ENCODE data around the gene RDH11. TPM values are rescaled to one million over a fixed set of nuclear protein-coding genes. Genes with fewer than 3 reads are reported as not detected.

The RDH11 gene
- polyA plus RNA-seq, 3 donors = 64.9 to 70.7 (median 65.4) TPM

DNA sequence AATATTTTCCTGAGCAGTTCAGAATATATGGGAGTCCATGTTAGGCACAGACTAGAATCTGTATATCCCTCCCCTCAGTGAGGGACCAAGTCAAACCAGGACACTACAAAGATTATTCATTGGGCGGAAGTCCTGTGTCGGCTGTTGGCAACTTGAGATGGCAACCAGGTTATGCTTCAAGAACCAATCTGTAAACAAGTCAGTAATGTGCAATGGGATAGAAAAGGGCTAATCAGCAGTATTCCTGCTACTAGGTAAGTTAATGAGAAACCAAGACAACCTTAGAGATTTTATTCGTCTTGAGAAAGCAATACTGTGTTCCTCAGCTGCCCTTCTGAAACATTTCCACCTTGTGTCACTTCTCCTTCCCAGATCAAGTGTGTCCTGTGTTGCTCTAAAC, 49.4 kb downstream of the RDH11 start:
- no peak for DNase-seq
- H3K27me3 ChIP-seq (ENCODE audit: control insufficient read depth in 2 of 2, insufficient read depth in 2 of 2, low read length in 2 of 2) = no peaks in the 10 kb centered on the region
- H3K4me3 ChIP-seq (replicated peaks in 1 of 3; ENCODE audit: low read depth in 2 of 3, low read length in 3 of 3) = no peak overlapping the region
- no peak overlapping the region for H3K9ac ChIP-seq (ENCODE audit: insufficient read depth, low read length, poor library complexity, severe bottlenecking)
- no peaks in the 10 kb centered on the region for H4K20me1 ChIP-seq (ENCODE audit: insufficient read depth, low read length)
- H3K27ac ChIP-seq (ENCODE audit: low read depth in 1 of 2, low read length in 2 of 2) = no peak overlapping the region
- no peaks in the 10 kb centered on the region for H3K4me1 Mint-ChIP-seq
- intact Hi-C loops (cut with micrococcal nuclease) = no loop called here
- peaks cover 57 to 64% of the 10 kb centered on the region in 2 donors for H3K36me3 ChIP-seq (replicated peaks in 1 of 2; ENCODE audit: control insufficient read depth in 1 of 2, insufficient read depth in 2 of 2, low read length in 2 of 2)
- H3K4me2 ChIP-seq (replicated peaks; ENCODE audit: extremely low read depth, low read length, poor library complexity, severe bottlenecking) = no peak overlapping the region
- peaks cover 0 to 2% (median 0%) of the 10 kb centered on the region in 3 donors for H3K27me3 Mint-ChIP-seq (ENCODE audit: low read depth in 3 of 3)
- H3K4me3 Mint-ChIP-seq = no peak overlapping the region
- no CpG with 5 or more reads among the region's 3 CpGs for WGBS (ENCODE audit: insufficient coverage)
- H2AFZ ChIP-seq (ENCODE audit: insufficient read depth, low read depth, low read length, poor library complexity, severe bottlenecking) = no peak overlapping the region
- H3K9me3 ChIP-seq (replicated peaks in 1 of 2; ENCODE audit: control insufficient read depth in 1 of 2, insufficient read depth in 1 of 2, low read length in 2 of 2) = no peaks in the 10 kb centered on the region
- H3K79me2 ChIP-seq (ENCODE audit: insufficient read depth, low read length) = no peaks in the 10 kb centered on the region
- peak overlapping the region in 1 of 7 donors; percentile 37 for H3K27ac Mint-ChIP-seq
- peaks cover 56 to 59% of the 10 kb centered on the region in 2 donors for H3K36me3 Mint-ChIP-seq
- no peaks in the 10 kb centered on the region for H3K4me1 ChIP-seq (ENCODE audit: control insufficient read depth in 1 of 2, insufficient read depth in 2 of 2, low read length in 2 of 2)
- H3K9me3 Mint-ChIP-seq = no peaks in the 10 kb centered on the region
- no peak for TF ChIP-seq CTCF (IDR thresholded peaks at IDR 0.05)

GRCh38 chr14:67645414-67645813, 50.1 kb downstream of the RDH11 start:
- no peaks in the 10 kb centered on the region for H3K4me1 Mint-ChIP-seq
- H4K20me1 ChIP-seq (ENCODE audit: insufficient read depth, low read length) = no peaks in the 10 kb centered on the region
- H3K36me3 ChIP-seq (replicated peaks in 1 of 2; ENCODE audit: control insufficient read depth in 1 of 2, insufficient read depth in 2 of 2, low read length in 2 of 2) = peaks cover 50 to 57% of the 10 kb centered on the region in 2 donors
- H3K27ac Mint-ChIP-seq = peak overlapping the region in 1 of 7 donors; percentile 38
- WGBS (ENCODE audit: insufficient coverage) = 100% methylated on average over 4 of the region's 5 CpGs
- H3K9me3 Mint-ChIP-seq = no peaks in the 10 kb centered on the region
- no peaks in the 10 kb centered on the region for H3K79me2 ChIP-seq (ENCODE audit: insufficient read depth, low read length)
- no peak for TF ChIP-seq CTCF (IDR thresholded peaks at IDR 0.05)
- no peak overlapping the region for H2AFZ ChIP-seq (ENCODE audit: insufficient read depth, low read depth, low read length, poor library complexity, severe bottlenecking)
- H3K27ac ChIP-seq (ENCODE audit: low read depth in 1 of 2, low read length in 2 of 2) = no peak overlapping the region
- no peak overlapping the region for H3K4me3 ChIP-seq (replicated peaks in 1 of 3; ENCODE audit: low read depth in 2 of 3, low read length in 3 of 3)
- no peaks in the 10 kb centered on the region for H3K9me3 ChIP-seq (replicated peaks in 1 of 2; ENCODE audit: control insufficient read depth in 1 of 2, insufficient read depth in 1 of 2, low read length in 2 of 2)
- no peak overlapping the region for H3K4me3 Mint-ChIP-seq
- H3K36me3 Mint-ChIP-seq = peaks cover 50 to 52% of the 10 kb centered on the region in 2 donors
- no peaks in the 10 kb centered on the region for H3K27me3 ChIP-seq (ENCODE audit: control insufficient read depth in 2 of 2, insufficient read depth in 2 of 2, low read length in 2 of 2)
- no peak overlapping the region for H3K4me2 ChIP-seq (replicated peaks; ENCODE audit: extremely low read depth, low read length, poor library complexity, severe bottlenecking)
- intact Hi-C loops (cut with micrococcal nuclease) = no loop called here
- no peaks in the 10 kb centered on the region for H3K4me1 ChIP-seq (ENCODE audit: control insufficient read depth in 1 of 2, insufficient read depth in 2 of 2, low read length in 2 of 2)
- DNase-seq = no peak
- H3K9ac ChIP-seq (ENCODE audit: insufficient read depth, low read length, poor library complexity, severe bottlenecking) = no peak overlapping the region
- H3K27me3 Mint-ChIP-seq (ENCODE audit: low read depth in 3 of 3) = peaks cover 0 to 2% (median 0%) of the 10 kb centered on the region in 3 donors
